Gastroesophageal sphincter (tissue), 4 donors: Measurements from ENCODE around the gene COMMD9. TPM values are rescaled to one million over a fixed set of nuclear protein-coding genes. Genes with fewer than 3 reads are reported as not detected.

Experiments used
- ATAC-seq: fragments of 150-250 bp; one replicate; pipeline ENCODE4 v1.9.1; 2016; ENCODE audit warnings: mild to moderate bottlenecking, moderate library complexity
- H3K27ac ChIP-seq, 4 donors: fragments of 200-600 bp; sonication (generic) in 3 of 4; 1 replicate in 3 of 4; 2 replicates in 1 of 4; pipeline ENCODE4 v1.5.1; 2016 to 2019
- H3K27me3 ChIP-seq: fragments of 200-600 bp; sonication (generic); one replicate; pipeline ENCODE4 v1.5.1; 2019
- H3K36me3 ChIP-seq, 2 donors: fragments of 200-600 bp; sonication (generic); one replicate each; pipeline ENCODE4 v1.5.1; 2019; ENCODE audit warnings: control low read depth in 1 of 2
- H3K4me1 ChIP-seq, 3 donors: fragments of 200-600 bp; sonication (generic); 1 replicate in 2 of 3; 2 replicates in 1 of 3; pipeline ENCODE4 v1.5.1; 2016 to 2019; ENCODE audit warnings: control low read depth in 2 of 3
- H3K4me3 ChIP-seq, 2 donors: fragments of 200-600 bp; sonication (generic); one replicate each; pipeline ENCODE4 v1.5.1; 2019; ENCODE audit warnings: mild to moderate bottlenecking in 1 of 2, moderate library complexity in 1 of 2
- H3K9me3 ChIP-seq, 3 donors: fragments of 200-600 bp; sonication (generic); one replicate each; pipeline ENCODE4 v1.5.1; 2017 to 2019; ENCODE audit warnings: control low read depth in 2 of 3
- EP300 ChIP-seq: sonication (generic); formaldehyde crosslinking; IDR thresholded peaks from one replicate; pipeline ENCODE4 v1.6.1; 2017; ENCODE audit warnings: antibody characterized with exemption, mild to moderate bottlenecking
- POLR2A ChIP-seq, 2 donors: fragments of 450-650 bp; IDR thresholded peaks; one replicate each; pipeline ENCODE4 v1.6.1; 2017; ENCODE audit warnings: antibody characterized with exemption in 2 of 2, mild to moderate bottlenecking in 2 of 2, moderate library complexity in 1 of 2
- POLR2AphosphoS5 ChIP-seq: sonication (generic); formaldehyde crosslinking; IDR thresholded peaks from one replicate; pipeline ENCODE4 v1.6.1; 2017; ENCODE audit warnings: antibody characterized with exemption
- WGBS, 2 donors: methylation state at CpG; one replicate each; pipeline ENCODE4 v1.1.5; 2018; ENCODE audit warnings: low coverage in 1 of 2; 5-methylcytosine and 5-hydroxymethylcytosine counted together
- total RNA-seq, 4 donors: library from RNA; depleted of rRNA; stranded (reverse); fragments of >200 nt; gene quantifications; one replicate each; pipeline ENCODE4 v1.1.0, GENCODE V29; 2016
- TF ChIP-seq, protein P1 (sequence below), 4 experiments: fragments of 200-600 bp in 2 of 4; fragments of 450-650 bp in 2 of 4; sonication (generic) in 1 of 4; IDR thresholded peaks; one replicate each; pipeline ENCODE4 v1.5.1; 2017 to 2019; ENCODE audit warnings: antibody characterized with exemption in 4 of 4, mild to moderate bottlenecking in 2 of 4, moderate library complexity in 2 of 4

Gene COMMD9
- total RNA-seq, 4 donors from 2014 or later = 19.7 to 26.5 (median 25.5) TPM

DNA sequence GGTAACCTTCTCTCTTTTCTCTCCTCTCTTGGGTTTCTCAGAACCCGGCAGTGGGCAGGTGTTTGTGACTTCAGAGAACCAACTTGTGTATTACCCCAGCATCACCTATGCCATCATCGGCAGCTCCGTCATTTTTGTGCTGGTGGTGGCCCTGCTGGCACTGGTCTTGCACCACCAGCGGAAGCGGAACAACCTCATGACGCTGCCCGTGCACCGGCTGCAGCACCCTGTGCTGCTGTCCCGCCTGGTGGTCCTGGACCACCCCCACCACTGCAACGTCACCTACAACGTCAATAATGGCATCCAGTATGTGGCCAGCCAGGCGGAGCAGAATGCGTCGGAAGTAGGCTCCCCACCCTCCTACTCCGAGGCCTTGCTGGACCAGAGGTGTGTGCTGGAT is 62.2 kb downstream of the COMMD9 start:
- Histone ChIP-seq H3K27me3 (no peaks in the 10 kb centered on the region), H3K27ac (no peak overlapping the region), H3K4me3 (no peak overlapping the region), H3K9me3 (no peaks in the 10 kb centered on the region), H3K4me1 (peaks cover 0 to 36% (median 0%) of the 10 kb centered on the region in 3 donors), H3K36me3 (no peaks in the 10 kb centered on the region)
- 100% methylated on average over 1 of the region's 15 CpGs for WGBS, 2 donors
- TF ChIP-seq, protein P1, sequence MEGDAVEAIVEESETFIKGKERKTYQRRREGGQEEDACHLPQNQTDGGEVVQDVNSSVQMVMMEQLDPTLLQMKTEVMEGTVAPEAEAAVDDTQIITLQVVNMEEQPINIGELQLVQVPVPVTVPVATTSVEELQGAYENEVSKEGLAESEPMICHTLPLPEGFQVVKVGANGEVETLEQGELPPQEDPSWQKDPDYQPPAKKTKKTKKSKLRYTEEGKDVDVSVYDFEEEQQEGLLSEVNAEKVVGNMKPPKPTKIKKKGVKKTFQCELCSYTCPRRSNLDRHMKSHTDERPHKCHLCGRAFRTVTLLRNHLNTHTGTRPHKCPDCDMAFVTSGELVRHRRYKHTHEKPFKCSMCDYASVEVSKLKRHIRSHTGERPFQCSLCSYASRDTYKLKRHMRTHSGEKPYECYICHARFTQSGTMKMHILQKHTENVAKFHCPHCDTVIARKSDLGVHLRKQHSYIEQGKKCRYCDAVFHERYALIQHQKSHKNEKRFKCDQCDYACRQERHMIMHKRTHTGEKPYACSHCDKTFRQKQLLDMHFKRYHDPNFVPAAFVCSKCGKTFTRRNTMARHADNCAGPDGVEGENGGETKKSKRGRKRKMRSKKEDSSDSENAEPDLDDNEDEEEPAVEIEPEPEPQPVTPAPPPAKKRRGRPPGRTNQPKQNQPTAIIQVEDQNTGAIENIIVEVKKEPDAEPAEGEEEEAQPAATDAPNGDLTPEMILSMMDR (IDR thresholded peaks at IDR 0.05) = no peak
- TF ChIP-seq POLR2AphosphoS5 (no peak), EP300 (no peak), POLR2A (IDR thresholded peaks at IDR 0.05) (no peak)
- ATAC-seq = no peak

- Histone ChIP-seq H3K27me3 (no peaks in the 10 kb centered on the region), H3K9me3 (peaks cover 0 to 12% (median 0%) of the 10 kb centered on the region in 3 donors), H3K36me3 (no peaks in the 10 kb centered on the region), H3K4me3 (no peak overlapping the region), H3K4me1 (peaks cover 0 to 15% (median 0%) of the 10 kb centered on the region in 3 donors), H3K27ac (no peak overlapping the region)
- TF ChIP-seq, protein P1 (IDR thresholded peaks at IDR 0.05) = no peak
- no peak for TF ChIP-seq POLR2A (IDR thresholded peaks at IDR 0.05)
- no peak for TF ChIP-seq POLR2AphosphoS5
- TF ChIP-seq EP300 = no peak
- ATAC-seq = no peak
- WGBS, 2 donors = 83 to 85% methylated on average over 4 of the region's 5 CpGs
Observed at GRCh38 chr11:36224209-36224882, 64.9 kb downstream of the COMMD9 start.

- peak; percentile 60 for ATAC-seq
- TF ChIP-seq EP300 (no peak), POLR2AphosphoS5 (peak; percentile 58)
- H3K27ac ChIP-seq = peak overlapping the region in 2 of 4 donors; percentile 3 to 53
Observed at GRCh38 chr11:36222831-36223635, 66.2 kb downstream of the COMMD9 start.

More at GRCh38 chr11:36222831-36223635, 66.2 kb downstream of the COMMD9 start:
- Histone ChIP-seq H3K4me3 (no peak overlapping the region), H3K9me3 (peaks cover 0 to 12% (median 0%) of the 10 kb centered on the region in 3 donors), H3K4me1 (peaks cover 0 to 15% (median 0%) of the 10 kb centered on the region in 3 donors), H3K36me3 (no peaks in the 10 kb centered on the region), H3K27me3 (no peaks in the 10 kb centered on the region)
- WGBS, 2 donors = 26 to 36% methylated on average over 12 to 14 of the region's 14 CpGs

Other genes with a start within 250 kb of the COMMD9 start
- 1 to 10 TPM; 2.8 to 9.7 (median 7.5) TPM for gene PRR5L, start 6.9 kb upstream of the COMMD9 start, total RNA-seq
- 10 to 100 TPM; 13.5 to 17.0 (median 16.1) TPM for gene TRAF6, start 220.8 kb upstream of the COMMD9 start, total RNA-seq